ENCODE data around the gene TRAPPC2. TPM values are rescaled to one million over a fixed set of nuclear protein-coding genes. Genes with fewer than 3 reads are reported as not detected.

TRAPPC2 gene
- total RNA-seq, 1 donor from 2014 or later, result 17.9 TPM

- DNase-seq (ENCODE audit: low read depth), result no peak
- TF ChIP-seq CTCF (IDR thresholded peaks at IDR 0.05; ENCODE audit: insufficient read depth, low read length, severe bottlenecking), result no peak
- H3K4me3 ChIP-seq (ENCODE audit: low read depth, low read length), result no peak overlapping the region
- peaks cover 7% of the 10 kb centered on the region for H3K36me3 ChIP-seq (ENCODE audit: control insufficient read depth, insufficient read depth, low read length)
- no peaks in the 10 kb centered on the region for H3K27me3 ChIP-seq (ENCODE audit: control insufficient read depth, insufficient read depth, low read length)
- FAIRE-seq, result no peak
Observed at GRCh38 chrX:13761606-13762414, 27.4 kb upstream of the TRAPPC2 start.

- TF ChIP-seq CTCF (IDR thresholded peaks at IDR 0.05; ENCODE audit: insufficient read depth, low read length, severe bottlenecking), result no peak
- Histone ChIP-seq H3K27me3 (ENCODE audit: control insufficient read depth, insufficient read depth, low read length) (no peaks in the 10 kb centered on the region), H3K36me3 (ENCODE audit: control insufficient read depth, insufficient read depth, low read length) (peaks cover 8% of the 10 kb centered on the region), H3K4me3 (ENCODE audit: low read depth, low read length) (no peak overlapping the region)
- FAIRE-seq (no peak), DNase-seq (ENCODE audit: low read depth) (no peak)
Observed at GRCh38 chrX:13760426-13760825, 26.0 kb upstream of the TRAPPC2 start.

- H3K27me3 ChIP-seq (ENCODE audit: control insufficient read depth, insufficient read depth, low read length), result no peaks in the 10 kb centered on the region
- no peak for FAIRE-seq
- H3K4me3 ChIP-seq (ENCODE audit: low read depth, low read length), result no peak overlapping the region
- no peak for TF ChIP-seq CTCF (IDR thresholded peaks at IDR 0.05; ENCODE audit: insufficient read depth, low read length, severe bottlenecking)
- peaks cover 8% of the 10 kb centered on the region for H3K36me3 ChIP-seq (ENCODE audit: control insufficient read depth, insufficient read depth, low read length)
- no peak for DNase-seq (ENCODE audit: low read depth)
Observed at GRCh38 chrX:13759152-13759718, 24.8 kb upstream of the TRAPPC2 start.

GRCh38 chrX:13756381-13756780 is 22.0 kb upstream of the TRAPPC2 start:
- FAIRE-seq, result no peak
- no peaks in the 10 kb centered on the region for H3K27me3 ChIP-seq (ENCODE audit: control insufficient read depth, insufficient read depth, low read length)

GRCh38 chrX:13755254-13755653 is 20.8 kb upstream of the TRAPPC2 start:
- no peak for FAIRE-seq
- Histone ChIP-seq H3K27me3 (ENCODE audit: control insufficient read depth, insufficient read depth, low read length) (no peaks in the 10 kb centered on the region), H3K36me3 (ENCODE audit: control insufficient read depth, insufficient read depth, low read length) (peaks cover 4% of the 10 kb centered on the region), H3K4me3 (ENCODE audit: low read depth, low read length) (no peak overlapping the region)
- TF ChIP-seq CTCF (IDR thresholded peaks at IDR 0.05; ENCODE audit: insufficient read depth, low read length, severe bottlenecking), result no peak
- DNase-seq (ENCODE audit: low read depth), result no peak

More at GRCh38 chrX:13756381-13756780, 22.0 kb upstream of the TRAPPC2 start:
- DNase-seq (ENCODE audit: low read depth), result no peak
- no peak for TF ChIP-seq CTCF (IDR thresholded peaks at IDR 0.05; ENCODE audit: insufficient read depth, low read length, severe bottlenecking)
- Histone ChIP-seq H3K36me3 (ENCODE audit: control insufficient read depth, insufficient read depth, low read length) (peaks cover 4% of the 10 kb centered on the region), H3K4me3 (ENCODE audit: low read depth, low read length) (no peak overlapping the region)

Data from bronchial epithelial cell (primary cell).